ENCODE data around the gene CYLD.

Gene CYLD

DNA sequence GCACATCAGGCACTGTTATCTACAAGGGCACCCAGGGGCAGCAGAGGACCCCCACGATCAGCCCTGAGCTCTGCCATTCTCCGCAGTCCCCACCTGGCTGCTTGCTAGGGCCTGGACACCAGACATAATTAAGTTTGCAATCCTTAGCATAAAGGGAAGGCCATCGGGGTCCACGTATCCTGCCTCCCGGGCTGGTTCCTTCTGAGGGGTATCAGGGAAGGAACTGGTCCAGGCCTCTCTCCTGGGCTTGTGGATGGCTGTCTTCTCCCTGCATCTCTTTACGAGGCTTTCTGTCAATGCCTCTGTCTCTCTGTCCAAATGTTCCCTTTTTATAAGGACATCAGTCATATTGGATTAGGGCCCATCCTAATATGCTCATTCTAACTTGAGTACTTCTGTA, 77.8 kb downstream of the CYLD start:
- DNase-seq (ENCODE audit: extremely low read depth, low read depth) = no peak
- no peak overlapping the region for H3K4me3 ChIP-seq (replicated peaks; ENCODE audit: low read depth, low read length)
- TF ChIP-seq, protein P1, sequence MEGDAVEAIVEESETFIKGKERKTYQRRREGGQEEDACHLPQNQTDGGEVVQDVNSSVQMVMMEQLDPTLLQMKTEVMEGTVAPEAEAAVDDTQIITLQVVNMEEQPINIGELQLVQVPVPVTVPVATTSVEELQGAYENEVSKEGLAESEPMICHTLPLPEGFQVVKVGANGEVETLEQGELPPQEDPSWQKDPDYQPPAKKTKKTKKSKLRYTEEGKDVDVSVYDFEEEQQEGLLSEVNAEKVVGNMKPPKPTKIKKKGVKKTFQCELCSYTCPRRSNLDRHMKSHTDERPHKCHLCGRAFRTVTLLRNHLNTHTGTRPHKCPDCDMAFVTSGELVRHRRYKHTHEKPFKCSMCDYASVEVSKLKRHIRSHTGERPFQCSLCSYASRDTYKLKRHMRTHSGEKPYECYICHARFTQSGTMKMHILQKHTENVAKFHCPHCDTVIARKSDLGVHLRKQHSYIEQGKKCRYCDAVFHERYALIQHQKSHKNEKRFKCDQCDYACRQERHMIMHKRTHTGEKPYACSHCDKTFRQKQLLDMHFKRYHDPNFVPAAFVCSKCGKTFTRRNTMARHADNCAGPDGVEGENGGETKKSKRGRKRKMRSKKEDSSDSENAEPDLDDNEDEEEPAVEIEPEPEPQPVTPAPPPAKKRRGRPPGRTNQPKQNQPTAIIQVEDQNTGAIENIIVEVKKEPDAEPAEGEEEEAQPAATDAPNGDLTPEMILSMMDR (IDR thresholded peaks at IDR 0.05; ENCODE audit: low read depth, low read length, missing control alignments) = no peak

DNA sequence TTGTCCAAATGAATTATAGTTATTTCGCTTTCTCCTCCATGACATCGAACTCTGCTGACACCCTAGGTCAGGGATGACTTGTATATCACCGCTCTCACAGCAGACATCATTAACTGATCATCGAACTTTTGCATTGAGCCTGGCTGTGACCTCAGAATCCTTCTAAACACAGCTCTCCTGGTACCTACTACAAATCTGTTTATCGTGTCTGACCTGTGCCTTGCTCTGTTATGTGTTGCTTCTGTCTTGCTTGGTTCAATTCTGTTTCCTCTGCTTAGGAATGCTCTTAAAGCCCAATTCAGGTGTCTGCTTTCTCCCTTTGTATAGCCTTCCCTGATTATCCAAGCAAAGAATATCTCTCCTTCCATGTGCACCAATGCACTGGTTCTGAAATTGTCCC, 78.3 kb downstream of the CYLD start:
- no peak overlapping the region for H3K4me3 ChIP-seq (replicated peaks; ENCODE audit: low read depth, low read length)
- no peak for DNase-seq (ENCODE audit: extremely low read depth, low read depth)
- TF ChIP-seq, protein P1 (IDR thresholded peaks at IDR 0.05; ENCODE audit: low read depth, low read length, missing control alignments) = no peak

DNA sequence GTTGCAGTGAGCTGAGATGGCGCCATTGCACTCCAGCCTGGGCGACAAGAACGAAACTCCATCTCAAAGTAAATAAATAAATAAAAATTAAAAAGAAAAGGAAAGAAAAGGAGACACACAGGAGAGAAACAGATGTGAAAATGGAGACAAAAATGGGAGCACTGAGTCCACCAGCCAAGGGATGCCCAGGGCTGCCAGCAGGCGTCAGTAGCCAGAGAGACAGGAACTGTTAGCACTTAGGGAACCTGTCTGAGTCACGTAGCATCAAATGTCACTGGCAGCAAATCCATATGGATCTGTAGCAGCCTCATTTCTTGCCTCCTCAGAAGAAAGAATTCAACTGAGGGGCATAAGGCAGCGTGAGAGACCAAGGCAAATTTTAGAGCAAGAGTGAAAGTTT, 79.7 kb downstream of the CYLD start:
- TF ChIP-seq, protein P1 (IDR thresholded peaks at IDR 0.05; ENCODE audit: low read depth, low read length, missing control alignments) = peak; percentile 38
- DNase-seq (ENCODE audit: extremely low read depth, low read depth) = peak; percentile 15
- no peak overlapping the region for H3K4me3 ChIP-seq (replicated peaks; ENCODE audit: low read depth, low read length)

DNA sequence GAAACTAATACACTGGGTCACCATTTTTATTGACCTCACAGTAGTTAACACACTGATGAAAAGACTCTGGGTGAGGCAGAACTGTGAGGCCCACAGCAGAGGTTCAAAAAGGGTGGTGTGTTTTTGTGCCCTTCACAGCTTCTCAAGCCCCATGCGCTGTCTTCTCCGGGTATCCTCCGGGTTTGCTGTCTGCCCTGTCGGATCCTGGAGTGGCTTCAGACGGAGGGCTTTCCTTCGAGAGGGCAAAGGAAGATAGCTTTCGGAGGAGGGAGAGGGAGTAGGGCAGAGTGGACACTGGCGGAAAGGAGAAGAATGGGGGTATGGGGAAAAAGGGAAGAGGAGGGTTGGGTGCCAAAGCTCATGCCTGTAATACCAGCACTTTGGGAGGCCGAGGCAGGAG, 80.8 kb downstream of the CYLD start:
- TF ChIP-seq, protein P1 (IDR thresholded peaks at IDR 0.05; ENCODE audit: low read depth, low read length, missing control alignments) = no peak
- DNase-seq (ENCODE audit: extremely low read depth, low read depth) = no peak
- no peak overlapping the region for H3K4me3 ChIP-seq (replicated peaks; ENCODE audit: low read depth, low read length)

DNA sequence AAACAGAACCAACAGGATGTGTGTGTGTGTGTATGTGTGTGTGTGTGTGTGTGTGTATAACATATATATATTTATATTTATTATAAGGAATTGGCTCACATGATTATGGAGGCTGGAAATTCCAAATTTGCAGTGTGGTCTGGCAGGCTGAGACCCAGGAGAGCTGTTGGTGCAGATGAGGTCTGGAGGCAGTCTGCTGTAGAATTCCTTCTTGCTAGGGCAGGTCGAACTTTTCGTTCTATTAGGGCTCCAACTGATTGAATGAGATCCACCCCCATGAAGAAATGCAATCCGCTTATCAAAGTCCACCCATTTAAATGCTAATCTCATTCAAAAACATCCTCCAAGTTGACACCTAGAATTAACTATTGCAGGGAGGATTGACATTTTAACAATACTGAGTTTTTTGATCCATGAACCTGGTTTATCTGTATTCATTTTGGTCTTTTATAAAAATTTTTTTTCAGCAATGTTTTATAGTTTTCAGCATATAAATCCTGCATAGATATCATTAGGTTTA, 85.0 kb downstream of the CYLD start:
- TF ChIP-seq, protein P1 (IDR thresholded peaks at IDR 0.05; ENCODE audit: low read depth, low read length, missing control alignments) = no peak

DNA sequence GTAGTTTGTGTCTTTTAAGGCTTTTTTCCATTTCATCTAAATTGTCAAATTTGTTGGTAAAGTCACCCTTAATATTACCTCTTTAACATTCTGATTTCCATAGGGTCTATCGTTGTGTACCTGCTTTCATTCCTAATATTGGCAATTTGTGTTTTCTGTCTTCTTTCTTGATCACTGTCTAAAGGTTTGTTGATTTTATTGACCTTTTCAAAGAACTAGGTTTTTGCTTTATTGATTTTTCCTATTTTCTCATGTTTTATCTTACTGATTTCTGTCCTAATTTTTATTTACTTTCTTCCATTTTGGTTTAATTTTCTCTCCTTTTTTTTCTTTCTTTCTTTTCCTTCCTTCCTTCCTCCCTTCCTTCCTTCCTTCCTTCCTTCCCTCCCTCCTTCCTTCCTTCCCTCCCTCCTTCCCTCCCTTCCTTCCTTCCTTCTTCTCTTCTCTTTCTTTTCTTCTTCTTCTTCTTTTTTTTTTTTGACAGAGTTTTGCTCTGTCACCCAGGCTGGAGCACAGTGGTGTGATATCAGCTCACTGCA, 86.3 kb downstream of the CYLD start:
- TF ChIP-seq, protein P1 (IDR thresholded peaks at IDR 0.05; ENCODE audit: low read depth, low read length, missing control alignments) = no peak
- no peak for DNase-seq (ENCODE audit: extremely low read depth, low read depth)
- no peak overlapping the region for H3K4me3 ChIP-seq (replicated peaks; ENCODE audit: low read depth, low read length)

More for the DNA sequence above, 85.0 kb downstream of the CYLD start:
- no peak overlapping the region for H3K4me3 ChIP-seq (replicated peaks; ENCODE audit: low read depth, low read length)
- no peak for DNase-seq (ENCODE audit: extremely low read depth, low read depth)

DNA sequence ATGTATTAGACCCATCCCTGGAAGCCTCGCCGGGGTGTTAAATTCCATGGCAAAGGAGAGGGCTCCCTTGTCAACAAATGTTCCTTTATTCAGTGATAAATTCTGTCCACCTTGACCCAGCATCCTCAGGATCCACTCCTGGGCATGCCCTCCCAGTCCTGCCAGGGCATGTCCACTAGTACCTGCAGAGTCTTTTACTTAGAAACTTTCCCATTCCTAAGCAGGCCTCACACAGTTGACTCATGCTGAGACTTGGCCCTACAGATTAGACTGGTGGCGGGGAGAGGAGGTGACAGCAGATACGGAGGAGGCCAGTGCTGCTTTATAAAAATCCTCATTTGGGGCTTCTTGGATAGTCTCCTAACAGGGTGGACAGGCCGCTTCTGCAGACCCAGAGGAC, 88.8 kb downstream of the CYLD start:
- H3K4me3 ChIP-seq (replicated peaks; ENCODE audit: low read depth, low read length) = no peak overlapping the region
- DNase-seq (ENCODE audit: extremely low read depth, low read depth) = no peak
- TF ChIP-seq, protein P1 (IDR thresholded peaks at IDR 0.05; ENCODE audit: low read depth, low read length, missing control alignments) = no peak

Measured in HFF-Myc (cell line).